Choroid plexus epithelial cell (primary cell): Measurements from ENCODE around the gene SWT1.
A peak's percentile ranks its signal among the peaks of the same experiment; 100 is the strongest.

Experiments
- DNase-seq: peaks from one replicate; pipeline ENCODE4 v3.0.0-alpha.2; 2010; ENCODE audit warnings: low read depth
- H3K4me3 ChIP-seq: 2 replicates; pipeline ENCODE4 v1.5.1; 2011; ENCODE audit warnings: low read depth, mild to moderate bottlenecking, control low read depth, low read length, moderate library complexity
- CTCF ChIP-seq: conservative IDR thresholded peaks from 2 replicates; pipeline ENCODE4 v1.5.1; 2011; ENCODE audit warnings: low read depth, mild to moderate bottlenecking, control low read depth, inconsistent platforms, low read length, moderate library complexity

The SWT1 gene

DNA sequence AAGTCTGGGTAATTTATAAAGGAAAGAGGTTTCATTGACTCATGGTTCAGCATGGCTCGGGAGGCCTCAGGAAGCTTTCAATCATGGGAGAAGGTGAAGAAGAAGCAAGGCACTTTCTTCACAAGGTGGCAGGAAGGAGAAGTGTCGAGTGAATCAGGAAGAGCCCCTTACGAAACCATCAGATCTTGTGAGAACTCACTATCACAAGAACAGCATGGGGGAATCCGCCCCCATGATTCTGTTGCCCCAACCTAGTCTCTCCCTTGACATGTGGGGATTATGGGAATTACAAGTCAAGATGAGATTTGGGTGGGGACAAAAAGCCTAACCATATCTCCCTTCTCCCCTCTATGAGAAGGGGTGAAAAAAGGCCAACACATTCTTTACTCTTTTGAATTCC, 171.3 kb downstream of the SWT1 start:
- DNase-seq, result no peak
- no peak overlapping the region for H3K4me3 ChIP-seq
- TF ChIP-seq CTCF, result no peak

GRCh38 chr1:185334182-185334581, 177.2 kb downstream of the SWT1 start:
- peak; percentile 6 for DNase-seq
- no peak for TF ChIP-seq CTCF
- no peak overlapping the region for H3K4me3 ChIP-seq

DNA sequence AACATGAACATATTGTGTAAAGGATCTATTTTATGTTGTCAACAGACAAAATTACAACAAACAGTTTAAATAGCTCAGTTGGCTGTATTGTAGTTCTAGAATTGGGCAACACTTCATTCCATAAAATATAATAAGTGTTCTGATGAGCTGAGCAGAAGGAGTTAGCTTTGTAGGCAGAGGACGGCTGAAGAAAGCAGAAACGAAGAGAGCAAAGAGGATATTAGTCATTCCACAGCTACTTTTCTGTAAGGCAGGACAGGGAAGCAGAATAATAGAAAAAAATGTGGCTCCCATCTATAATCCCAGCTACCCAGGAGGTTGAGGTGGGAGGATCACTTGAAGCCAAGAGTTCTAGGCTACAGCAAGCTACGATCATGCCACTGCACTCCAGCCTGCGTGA, 180.3 kb downstream of the SWT1 start:
- H3K4me3 ChIP-seq, result no peak overlapping the region
- TF ChIP-seq CTCF, result no peak
- peak; percentile 52 for DNase-seq

DNA sequence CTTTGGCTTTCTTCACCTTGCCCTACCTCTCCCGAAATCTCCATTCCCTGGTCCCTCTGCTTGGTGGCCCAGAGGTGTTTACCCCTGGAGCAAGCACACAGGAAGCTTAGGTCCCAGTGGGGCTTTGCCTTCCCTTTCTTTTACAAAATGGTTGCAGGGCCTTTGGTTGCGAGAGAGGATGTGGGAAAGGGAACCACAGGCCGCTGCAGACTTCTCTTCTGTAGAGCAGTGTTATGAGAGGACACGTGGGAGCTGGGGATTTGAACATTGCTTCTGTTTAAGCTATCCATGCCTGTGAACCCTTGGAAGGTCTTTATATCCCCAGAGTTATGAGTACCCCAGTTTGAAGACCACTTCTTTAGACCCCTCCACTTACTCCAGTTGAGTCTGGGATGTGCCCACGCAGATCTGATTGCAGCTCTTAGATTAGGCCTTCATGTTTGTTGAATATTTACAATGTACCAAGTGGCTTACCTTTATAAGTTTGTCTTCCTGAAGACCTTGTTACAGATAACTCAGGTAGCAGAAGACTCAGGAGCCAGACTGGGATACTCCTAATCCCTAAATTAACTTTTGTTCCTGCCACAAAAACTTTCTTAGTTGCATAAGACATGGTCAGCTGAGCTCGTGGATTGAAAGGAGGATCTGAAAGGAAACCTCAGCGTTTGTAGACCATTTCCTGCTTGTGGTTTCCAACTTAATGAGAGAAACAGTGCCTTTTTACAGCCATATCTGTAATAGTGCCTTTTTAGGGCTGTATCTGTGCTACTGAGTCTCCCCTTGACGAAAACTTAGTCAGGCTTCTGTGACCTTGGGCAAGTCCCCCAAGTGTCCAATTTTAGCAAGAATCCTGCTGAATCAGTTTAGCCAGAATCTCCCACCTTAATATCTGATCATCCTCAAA, 182.0 kb downstream of the SWT1 start:
- no peak for TF ChIP-seq CTCF
- H3K4me3 ChIP-seq, result no peak overlapping the region
- DNase-seq, result peak; percentile 55

- H3K4me3 ChIP-seq, result no peak overlapping the region
- no peak for DNase-seq
- no peak for TF ChIP-seq CTCF
These were observed 184.3 kb downstream of the SWT1 start for GRCh38 chr1:185341196-185341781.
